ENCODE data around the gene CDCA3. TPM values are rescaled to one million over a fixed set of nuclear protein-coding genes. Genes with fewer than 3 reads are reported as not detected.

Gene CDCA3
- total and polyA plus RNA-seq, 2 of the 13 experiments (the other 11 are each of a cell fraction or from before 2014, with no cell fraction given) = 32.7 to 56.5 TPM

DNA sequence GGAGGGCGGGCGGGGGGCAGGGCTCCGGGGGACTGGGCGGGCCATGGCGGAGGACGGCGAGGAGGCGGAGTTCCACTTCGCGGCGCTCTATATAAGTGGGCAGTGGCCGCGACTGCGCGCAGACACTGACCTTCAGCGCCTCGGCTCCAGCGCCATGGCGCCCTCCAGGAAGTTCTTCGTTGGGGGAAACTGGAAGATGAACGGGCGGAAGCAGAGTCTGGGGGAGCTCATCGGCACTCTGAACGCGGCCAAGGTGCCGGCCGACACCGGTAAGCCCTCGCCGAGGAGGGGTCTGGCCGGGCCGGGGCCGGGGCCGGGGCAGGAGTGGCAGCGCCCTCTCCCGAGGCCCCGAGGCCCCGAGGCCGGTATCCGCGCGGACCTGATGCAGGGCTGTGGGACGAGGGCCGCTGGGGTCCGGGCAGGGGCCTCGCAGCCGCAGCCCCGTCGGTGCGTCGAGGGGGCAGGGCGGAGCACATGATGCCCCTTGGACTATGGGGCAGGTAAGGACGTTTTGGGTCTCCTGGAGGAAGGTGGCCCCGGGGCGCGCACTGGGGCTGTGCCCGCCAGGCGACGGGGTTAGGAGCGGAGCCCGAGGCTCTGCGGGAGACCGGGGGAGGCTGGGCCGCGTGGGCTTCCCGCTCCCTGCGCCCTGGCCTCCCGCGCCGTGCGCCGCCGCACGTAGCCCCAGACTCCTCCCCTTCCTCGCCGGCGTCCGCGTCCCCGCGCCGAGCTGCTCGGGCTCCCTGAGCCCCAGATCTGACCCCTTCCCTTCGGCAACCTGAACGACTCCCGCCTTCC, 16.5 kb upstream of the CDCA3 start, which contains the start of gene TPI1 (continued):
- TF ChIP-seq FOXP1 (IDR thresholded peaks at IDR 0.05) (no peak), FOXP1 (CRISPR knock-in tag; IDR thresholded peaks at IDR 0.05) (no peak), MED1 (CRISPR knock-in tag; IDR thresholded peaks at IDR 0.05) (no peak; the same call in 1 of the 2 replicates), ZSCAN21 (CRISPR knock-in tag; IDR thresholded peaks at IDR 0.05; ENCODE audit: borderline replicate concordance) (peak; percentile 62; the same call in 1 of the 2 replicates), ZNF737 (CRISPR knock-in tag; IDR thresholded peaks at IDR 0.05; ENCODE audit: borderline replicate concordance) (no peak), ATF2 (CRISPR knock-in tag; IDR thresholded peaks at IDR 0.05) (peak; percentile 67; the same call in 1 of the 2 replicates), ZNF33A (CRISPR knock-in tag; IDR thresholded peaks at IDR 0.05; ENCODE audit: borderline replicate concordance) (no peak), NCOA1 (CRISPR knock-in tag; IDR thresholded peaks at IDR 0.05) (no peak), GTF3A (CRISPR knock-in tag; conservative IDR thresholded peaks at IDR 0.05) (no peak), SIX4 (CRISPR knock-in tag; IDR thresholded peaks at IDR 0.05) (no peak), ZNF207 (IDR thresholded peaks at IDR 0.05; ENCODE audit: borderline replicate concordance) (no peak), CCAR2 (optimal IDR thresholded peaks at IDR 0.05; ENCODE audit: low read depth, low read length) (no peak), MBNL3 (CRISPR knock-in tag; conservative IDR thresholded peaks at IDR 0.05) (no peak), ZNF276 (CRISPR knock-in tag; IDR thresholded peaks at IDR 0.05; ENCODE audit: low read depth) (no peak), DRAP1 (CRISPR knock-in tag; IDR thresholded peaks at IDR 0.05) (peak; percentile 96), ZNF17 (CRISPR knock-in tag; IDR thresholded peaks at IDR 0.05) (no peak), ZNF460 (CRISPR knock-in tag; IDR thresholded peaks at IDR 0.05; ENCODE audit: borderline replicate concordance) (no peak), ZNF234 (CRISPR knock-in tag; conservative IDR thresholded peaks at IDR 0.05) (no peak), ZBTB8A (CRISPR knock-in tag; IDR thresholded peaks at IDR 0.05; ENCODE audit: borderline replicate concordance, low read depth) (peak; percentile 23; the same call in 1 of the 2 replicates), RXRB (CRISPR knock-in tag; IDR thresholded peaks at IDR 0.05; ENCODE audit: borderline replicate concordance) (peak; percentile 33; the same call in 1 of the 2 replicates), GATA4 (IDR thresholded peaks at IDR 0.05; ENCODE audit: borderline replicate concordance, low read depth) (peak; percentile 80; the same call in 1 of the 2 replicates)
- TF ChIP-seq, protein P1, sequence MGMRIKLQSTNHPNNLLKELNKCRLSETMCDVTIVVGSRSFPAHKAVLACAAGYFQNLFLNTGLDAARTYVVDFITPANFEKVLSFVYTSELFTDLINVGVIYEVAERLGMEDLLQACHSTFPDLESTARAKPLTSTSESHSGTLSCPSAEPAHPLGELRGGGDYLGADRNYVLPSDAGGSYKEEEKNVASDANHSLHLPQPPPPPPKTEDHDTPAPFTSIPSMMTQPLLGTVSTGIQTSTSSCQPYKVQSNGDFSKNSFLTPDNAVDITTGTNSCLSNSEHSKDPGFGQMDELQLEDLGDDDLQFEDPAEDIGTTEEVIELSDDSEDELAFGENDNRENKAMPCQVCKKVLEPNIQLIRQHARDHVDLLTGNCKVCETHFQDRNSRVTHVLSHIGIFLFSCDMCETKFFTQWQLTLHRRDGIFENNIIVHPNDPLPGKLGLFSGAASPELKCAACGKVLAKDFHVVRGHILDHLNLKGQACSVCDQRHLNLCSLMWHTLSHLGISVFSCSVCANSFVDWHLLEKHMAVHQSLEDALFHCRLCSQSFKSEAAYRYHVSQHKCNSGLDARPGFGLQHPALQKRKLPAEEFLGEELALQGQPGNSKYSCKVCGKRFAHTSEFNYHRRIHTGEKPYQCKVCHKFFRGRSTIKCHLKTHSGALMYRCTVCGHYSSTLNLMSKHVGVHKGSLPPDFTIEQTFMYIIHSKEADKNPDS (CRISPR knock-in tag; IDR thresholded peaks at IDR 0.05) = no peak

Measured in HepG2 (cell line).